HG02571 (cell line): ENCODE data around the gene EIF3D.
"Not testable (repeated sequence)": the region's sequence is repeated elsewhere in the genome, so short reads cannot be mapped to it uniquely, and the experiment has no call there.

Source experiments
- ATAC-seq: cut with Tn5 transposase; IDR thresholded peaks from one replicate; pipeline ENCODE4 v1.9.1; 2021; ENCODE audit warnings: mild to moderate bottlenecking, moderate library complexity; ENCODE audit not compliant: unreplicated experiment

Gene EIF3D

GRCh38 chr22:36550701-36551495, 21.9 kb upstream of the EIF3D start:
- no peak for ATAC-seq

- ATAC-seq: no peak
Measured at GRCh38 chr22:36549033-36549432, 20.1 kb upstream of the EIF3D start.

- no peak for ATAC-seq
Measured at GRCh38 chr22:36548606-36549005, 19.6 kb upstream of the EIF3D start.

GRCh38 chr22:36546932-36547331, 18.0 kb upstream of the EIF3D start:
- ATAC-seq: no peak

- ATAC-seq: no peak
Measured at GRCh38 chr22:36546092-36546804, 17.3 kb upstream of the EIF3D start.

- no peak for ATAC-seq
Measured at GRCh38 chr22:36544107-36544620, 15.2 kb upstream of the EIF3D start.

GRCh38 chr22:36541831-36542411, 13.0 kb upstream of the EIF3D start:
- no peak for ATAC-seq

GRCh38 chr22:36540867-36541642, 12.1 kb upstream of the EIF3D start:
- ATAC-seq: no peak

GRCh38 chr22:36538529-36538928, 9.6 kb upstream of the EIF3D start:
- no peak for ATAC-seq

- ATAC-seq: no peak
Measured at GRCh38 chr22:36536717-36537116, 7.8 kb upstream of the EIF3D start.

GRCh38 chr22:36533320-36533719, 4.4 kb upstream of the EIF3D start:
- not testable (repeated sequence) for ATAC-seq

GRCh38 chr22:36532466-36532865, 3.5 kb upstream of the EIF3D start:
- no peak for ATAC-seq

GRCh38 chr22:36528341-36528740, 625 bp downstream of the EIF3D start:
- ATAC-seq: no peak

GRCh38 chr22:36522662-36523061, 6.3 kb downstream of the EIF3D start:
- no peak for ATAC-seq

GRCh38 chr22:36520423-36520822, 8.5 kb downstream of the EIF3D start:
- ATAC-seq: no peak

GRCh38 chr22:36519906-36520305, 9.1 kb downstream of the EIF3D start:
- not testable (repeated sequence) for ATAC-seq

GRCh38 chr22:36514766-36515165, 14.2 kb downstream of the EIF3D start:
- no peak for ATAC-seq

- ATAC-seq: no peak
Measured at GRCh38 chr22:36512991-36513390, 16.0 kb downstream of the EIF3D start.

- no peak for ATAC-seq
Measured at GRCh38 chr22:36512333-36512732, 16.6 kb downstream of the EIF3D start.

GRCh38 chr22:36510966-36511881, 17.7 kb downstream of the EIF3D start:
- ATAC-seq: no peak
